HL-60 (cell line): ENCODE measurements around the gene ESYT2.

Experiments
- REST ChIP-seq: IDR thresholded peaks from 2 replicates; pipeline ENCODE4 v1.6.1; 2012; ENCODE audit warnings: low read depth; ENCODE audit not compliant: insufficient replicate concordance
- TF ChIP-seq, protein P1 (sequence below): IDR thresholded peaks from one replicate; pipeline ENCODE4 v1.5.1; 2011; ENCODE audit warnings: low read length, control low read depth, inconsistent platforms; ENCODE audit not compliant: insufficient read depth

DNA sequence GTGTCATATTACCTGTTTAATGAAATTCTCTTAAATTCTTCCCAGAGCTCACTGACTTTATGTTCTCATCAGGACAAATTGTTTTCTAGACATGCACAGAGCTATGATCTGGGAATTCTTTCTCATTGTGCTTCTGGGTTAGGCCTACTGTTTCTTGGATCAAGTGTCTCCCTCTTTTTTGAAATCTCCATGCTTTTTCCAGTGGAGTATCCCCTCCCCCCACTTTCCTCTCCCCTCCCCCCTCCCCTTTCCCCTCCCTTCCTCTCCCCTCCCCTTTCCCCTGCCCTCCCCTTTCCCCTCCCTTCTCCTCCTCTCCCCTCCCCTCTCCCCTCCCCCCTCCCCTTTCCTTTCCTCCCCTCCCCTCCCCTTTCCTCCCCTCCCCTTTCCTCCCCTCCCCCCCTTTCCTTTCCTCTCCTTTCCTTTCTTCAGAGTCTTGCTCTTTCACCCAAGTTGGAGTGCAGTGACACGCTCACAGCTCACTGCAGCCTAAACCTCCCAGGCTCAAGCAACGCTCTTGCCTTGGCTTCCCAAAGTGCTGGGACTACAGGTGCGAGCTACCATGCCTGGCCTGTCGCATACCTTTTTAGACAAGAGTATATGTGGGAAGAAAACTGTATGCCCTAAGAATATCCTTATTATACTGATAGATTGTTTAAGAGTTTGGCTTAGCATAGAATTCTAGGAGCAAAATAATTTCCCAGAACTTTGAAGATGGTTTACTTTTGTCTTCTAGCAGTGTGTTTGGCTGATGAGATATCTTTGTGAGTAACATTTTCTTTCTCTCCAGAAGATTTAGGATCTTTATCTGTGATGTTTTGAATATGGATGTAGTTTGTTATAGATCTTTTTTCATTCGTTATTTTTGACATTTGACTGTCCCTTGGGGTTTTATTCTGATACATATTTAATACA, 29.5 kb upstream of the ESYT2 start:
- TF ChIP-seq, protein P1, sequence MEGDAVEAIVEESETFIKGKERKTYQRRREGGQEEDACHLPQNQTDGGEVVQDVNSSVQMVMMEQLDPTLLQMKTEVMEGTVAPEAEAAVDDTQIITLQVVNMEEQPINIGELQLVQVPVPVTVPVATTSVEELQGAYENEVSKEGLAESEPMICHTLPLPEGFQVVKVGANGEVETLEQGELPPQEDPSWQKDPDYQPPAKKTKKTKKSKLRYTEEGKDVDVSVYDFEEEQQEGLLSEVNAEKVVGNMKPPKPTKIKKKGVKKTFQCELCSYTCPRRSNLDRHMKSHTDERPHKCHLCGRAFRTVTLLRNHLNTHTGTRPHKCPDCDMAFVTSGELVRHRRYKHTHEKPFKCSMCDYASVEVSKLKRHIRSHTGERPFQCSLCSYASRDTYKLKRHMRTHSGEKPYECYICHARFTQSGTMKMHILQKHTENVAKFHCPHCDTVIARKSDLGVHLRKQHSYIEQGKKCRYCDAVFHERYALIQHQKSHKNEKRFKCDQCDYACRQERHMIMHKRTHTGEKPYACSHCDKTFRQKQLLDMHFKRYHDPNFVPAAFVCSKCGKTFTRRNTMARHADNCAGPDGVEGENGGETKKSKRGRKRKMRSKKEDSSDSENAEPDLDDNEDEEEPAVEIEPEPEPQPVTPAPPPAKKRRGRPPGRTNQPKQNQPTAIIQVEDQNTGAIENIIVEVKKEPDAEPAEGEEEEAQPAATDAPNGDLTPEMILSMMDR: no peak
- no peak for TF ChIP-seq REST
